ENCODE results near the gene QPCTL.
"Not testable (repeated sequence)": the region's sequence is repeated elsewhere in the genome, so short reads cannot be mapped to it uniquely, and the experiment has no call there.

QPCTL gene

DNA sequence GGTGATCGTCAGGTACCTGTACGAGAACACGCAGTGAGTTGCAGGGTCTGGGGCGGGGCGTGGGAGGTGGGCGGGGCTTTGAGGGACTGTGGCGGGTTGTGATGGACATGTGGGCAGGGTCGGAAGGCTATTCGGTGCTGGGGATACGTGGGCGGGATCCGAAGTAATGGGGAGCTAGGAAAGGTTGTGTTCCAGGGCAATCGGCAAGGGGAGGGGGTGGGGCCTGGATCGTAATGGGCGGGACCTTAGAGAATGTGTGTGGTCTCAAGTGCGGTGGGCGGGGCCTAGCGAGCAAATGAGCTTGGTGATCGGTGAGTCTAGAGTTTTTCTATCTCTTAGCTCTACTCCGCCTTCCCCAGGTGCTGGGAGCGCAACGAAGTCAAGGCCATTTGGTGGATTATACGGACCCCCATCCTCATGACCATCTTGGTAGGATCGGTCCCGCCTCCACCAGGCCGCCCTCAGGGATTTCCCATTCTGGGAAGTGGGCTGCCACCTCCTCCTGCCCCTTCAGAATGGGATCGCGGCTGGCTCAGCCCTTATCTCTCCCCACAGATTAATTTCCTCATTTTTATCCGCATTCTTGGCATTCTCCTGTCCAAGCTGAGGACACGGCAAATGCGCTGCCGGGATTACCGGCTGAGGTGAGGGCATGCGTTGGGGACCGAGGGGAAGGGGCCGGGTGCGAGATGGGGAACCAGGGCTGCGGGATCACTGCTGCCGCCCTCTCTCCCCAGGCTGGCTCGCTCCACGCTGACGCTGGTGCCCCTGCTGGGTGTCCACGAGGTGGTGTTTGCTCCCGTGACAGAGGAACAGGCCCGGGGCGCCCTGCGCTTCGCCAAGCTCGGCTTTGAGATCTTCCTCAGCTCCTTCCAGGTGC is 14.9 kb upstream of the QPCTL start:
- DNase-seq = peak; percentile 69

DNA sequence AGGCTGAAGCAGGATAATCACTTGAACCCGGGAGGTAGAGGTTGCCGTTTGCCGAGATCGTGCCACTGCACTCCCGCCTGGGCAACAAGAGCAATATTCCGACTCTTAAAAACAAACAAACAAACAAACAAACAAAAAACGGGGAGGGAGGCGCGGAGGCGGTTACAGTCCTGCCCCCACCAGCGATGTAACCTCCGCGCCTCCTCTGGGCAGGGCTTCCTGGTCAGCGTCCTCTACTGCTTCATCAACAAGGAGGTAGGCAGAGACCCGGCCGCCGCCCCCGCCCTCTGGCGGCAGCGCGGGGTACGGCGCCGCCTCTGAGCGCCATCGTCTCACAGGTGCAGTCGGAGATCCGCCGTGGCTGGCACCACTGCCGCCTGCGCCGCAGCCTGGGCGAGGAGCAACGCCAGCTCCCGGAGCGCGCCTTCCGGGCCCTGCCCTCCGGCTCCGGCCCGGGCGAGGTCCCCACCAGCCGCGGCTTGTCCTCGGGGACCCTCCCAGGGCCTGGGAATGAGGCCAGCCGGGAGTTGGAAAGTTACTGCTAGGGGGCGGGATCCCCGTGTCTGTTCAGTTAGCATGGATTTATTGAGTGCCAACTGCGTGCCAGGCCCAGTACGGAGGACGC is 11.0 kb upstream of the QPCTL start:
- peak; percentile 65 for DNase-seq

DNA sequence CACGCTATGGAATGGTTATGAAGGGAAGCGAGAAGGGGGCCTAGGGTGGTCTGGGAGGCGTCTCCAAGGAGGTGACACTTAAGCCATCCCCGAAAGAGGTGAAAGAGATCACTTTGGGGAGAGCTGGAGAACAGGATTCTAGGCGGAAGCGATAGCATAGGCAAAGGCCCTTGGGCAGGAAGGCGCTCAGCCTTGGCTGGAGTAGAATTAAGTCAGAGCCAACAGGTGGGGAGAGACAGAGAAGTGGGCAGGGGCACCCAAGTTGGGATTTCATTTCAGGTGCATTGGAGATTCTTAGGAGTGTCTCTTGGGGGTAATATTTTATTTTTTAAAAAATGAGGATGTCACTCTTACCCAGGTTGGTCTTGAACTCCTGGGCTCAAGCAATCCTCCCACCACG is 10.3 kb upstream of the QPCTL start:
- DNase-seq = no peak

DNA sequence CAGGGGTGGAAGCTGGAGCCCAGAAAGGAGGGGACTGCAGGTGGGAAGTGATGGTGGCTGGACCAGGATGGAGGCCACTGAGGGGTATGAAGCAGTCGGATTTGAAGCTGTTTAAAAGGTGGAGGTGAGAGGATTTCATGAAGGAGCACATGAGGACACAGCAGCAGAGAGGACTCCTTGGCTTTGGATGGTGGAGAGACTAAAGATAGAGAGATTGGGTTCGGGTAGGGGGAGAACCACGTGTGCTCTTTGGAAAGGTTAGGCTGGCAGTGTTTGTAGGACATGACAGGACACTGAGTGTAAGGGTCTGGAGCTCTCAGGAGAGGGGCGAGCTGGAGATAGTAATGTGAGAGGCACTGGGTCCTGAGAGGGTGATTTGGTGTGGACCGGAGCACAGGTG is 9.6 kb upstream of the QPCTL start:
- DNase-seq = no peak

DNA sequence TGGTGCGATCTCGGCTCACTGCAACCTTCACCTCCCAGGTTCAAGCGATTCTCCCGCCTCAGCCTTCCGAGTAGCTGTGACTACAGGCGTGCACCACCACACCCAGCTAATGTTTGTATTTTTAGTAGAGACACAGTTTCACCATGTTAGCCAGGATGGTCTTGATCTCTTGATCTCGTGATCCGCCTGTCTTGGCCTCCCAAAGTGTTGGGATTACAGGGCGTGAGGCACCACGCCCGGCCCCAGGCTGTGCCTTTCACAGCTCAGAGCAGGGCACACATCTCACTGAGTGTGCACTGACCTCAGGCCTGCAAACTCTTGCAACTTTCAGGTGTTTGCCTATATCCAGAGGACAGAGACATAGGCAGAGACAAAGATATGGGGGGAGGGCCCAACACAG is 7.4 kb upstream of the QPCTL start:
- DNase-seq = not testable (repeated sequence)

DNA sequence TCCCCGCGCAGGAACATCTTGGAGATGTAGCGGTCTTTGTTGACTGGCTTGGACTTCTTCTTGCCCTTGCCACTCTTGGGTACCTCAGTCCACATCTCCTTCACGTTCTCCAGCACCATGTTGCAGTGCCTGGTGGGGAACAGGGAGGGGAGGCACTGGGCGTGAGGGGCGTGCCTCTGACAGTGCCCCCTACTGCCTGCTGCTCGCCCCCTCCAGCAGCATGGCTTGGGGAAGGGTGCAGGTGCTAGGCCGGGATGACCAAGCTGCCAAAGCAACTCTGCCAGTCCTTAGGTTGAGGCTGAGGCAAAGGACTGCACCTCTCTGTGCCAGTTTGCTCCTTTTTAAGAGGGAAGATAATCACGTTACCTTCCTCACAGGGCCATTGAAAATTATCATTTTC is 4.9 kb upstream of the QPCTL start:
- DNase-seq = no peak

DNA sequence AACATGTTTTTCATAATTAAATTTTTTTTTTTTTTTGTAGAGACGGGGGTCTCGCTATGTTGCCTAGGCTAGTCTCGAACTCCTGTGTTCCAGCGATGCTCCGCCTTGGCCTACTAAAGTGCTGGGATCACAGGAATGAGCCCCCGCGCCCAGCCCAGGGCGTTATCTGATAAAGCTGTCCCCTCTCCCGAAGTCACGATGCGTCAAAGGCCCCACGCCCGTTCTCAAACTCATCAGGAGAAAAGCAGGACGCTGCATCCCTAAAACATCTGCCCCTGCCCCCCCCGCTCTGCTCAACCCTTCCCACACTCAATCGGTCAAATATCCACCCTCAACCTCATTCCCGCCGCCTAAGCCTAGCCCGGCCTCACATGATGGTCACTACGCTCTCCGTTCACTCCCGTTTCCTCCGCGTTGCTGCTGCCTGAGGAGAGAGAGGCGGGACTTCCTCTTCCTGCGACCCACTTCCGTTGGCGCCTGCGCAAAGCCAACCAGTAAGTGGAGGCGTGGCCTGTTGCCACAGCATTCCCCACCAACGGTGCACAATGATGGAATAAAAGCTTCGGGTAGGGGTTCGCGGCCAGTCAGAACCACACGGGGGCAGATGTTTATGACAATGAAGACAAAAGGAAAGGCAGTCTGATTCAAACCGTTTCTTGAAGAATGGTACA is 815 bp upstream of the QPCTL start, which contains the start of gene SNRPD2:
Gene SNRPD2 (minus strand): TSS at position 438 of the 671 bp plus-strand sequence. CDS start 65 bp downstream, at position 373.
- peak; percentile 89 for DNase-seq

DNA sequence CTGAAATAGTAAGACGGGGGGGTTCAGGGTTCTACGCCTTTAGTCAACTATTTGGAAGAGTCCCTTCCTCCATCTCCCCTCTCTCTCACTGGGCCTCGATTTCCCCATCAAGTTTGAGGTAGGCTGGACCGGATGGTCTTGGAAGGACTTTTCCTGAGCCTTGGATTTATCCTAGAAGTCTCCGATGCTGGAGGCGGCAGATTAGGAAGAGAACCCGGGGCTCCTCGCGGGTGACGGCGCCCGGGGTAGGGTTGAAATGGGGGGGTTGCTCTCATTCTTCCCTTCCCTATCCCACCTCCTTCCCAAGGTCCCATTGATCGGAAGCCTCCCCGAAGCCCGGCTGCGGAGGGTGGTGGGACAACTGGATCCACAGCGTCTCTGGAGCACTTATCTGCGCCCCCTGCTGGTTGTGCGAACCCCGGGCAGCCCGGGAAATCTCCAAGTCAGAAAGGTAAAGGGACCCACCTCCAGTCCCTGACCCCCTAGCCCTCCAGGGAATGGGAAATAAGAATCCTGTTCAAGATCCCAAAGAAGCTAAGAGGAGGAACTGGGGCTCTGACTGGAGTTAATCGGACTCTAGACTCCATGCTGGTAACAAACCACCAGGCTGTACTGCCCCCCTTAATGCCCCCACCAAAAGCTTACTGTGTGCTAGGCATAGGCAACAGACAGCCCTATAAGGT is 781 bp downstream of the QPCTL start:
- DNase-seq = peak; percentile 23

DNA sequence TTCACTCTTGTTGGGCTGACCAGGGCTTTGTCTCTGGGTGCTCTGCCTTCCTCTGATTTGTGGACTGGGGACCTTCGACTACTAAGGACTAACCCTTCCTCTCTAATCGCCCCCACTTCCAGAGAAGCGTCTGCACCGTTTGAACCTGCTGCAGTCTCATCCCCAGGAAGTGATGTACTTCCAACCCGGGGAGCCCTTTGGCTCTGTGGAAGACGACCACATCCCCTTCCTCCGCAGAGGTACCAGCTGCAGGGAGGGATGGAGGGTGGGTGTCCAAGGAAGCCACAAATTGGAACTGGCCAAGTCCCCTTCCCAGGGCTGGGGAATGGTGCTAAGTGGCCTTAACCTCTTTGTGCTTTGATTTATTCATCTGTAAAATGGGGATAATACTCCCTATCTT is 9.2 kb downstream of the QPCTL start:
- peak; percentile 0 for DNase-seq

DNA sequence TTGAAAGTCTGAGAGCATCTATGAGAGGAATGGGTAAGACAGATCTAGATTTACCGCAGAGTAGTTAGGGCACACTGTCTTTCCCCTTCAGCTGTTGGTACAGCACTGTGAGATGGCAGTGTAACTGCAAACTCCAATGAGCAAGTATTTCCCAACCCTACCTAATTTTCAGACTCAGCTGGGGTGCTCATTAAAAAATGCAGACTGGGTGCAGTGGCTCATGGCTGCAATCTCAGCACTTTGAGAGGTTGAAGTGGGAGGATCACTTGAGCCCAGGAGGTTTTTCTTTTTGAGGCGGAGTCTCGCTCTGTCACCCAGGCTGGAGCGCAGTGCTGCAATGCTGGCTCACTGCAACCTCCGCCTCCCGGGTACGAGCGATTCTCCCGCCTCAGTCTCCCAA is 12.6 kb downstream of the QPCTL start:
- no peak for DNase-seq

DNA sequence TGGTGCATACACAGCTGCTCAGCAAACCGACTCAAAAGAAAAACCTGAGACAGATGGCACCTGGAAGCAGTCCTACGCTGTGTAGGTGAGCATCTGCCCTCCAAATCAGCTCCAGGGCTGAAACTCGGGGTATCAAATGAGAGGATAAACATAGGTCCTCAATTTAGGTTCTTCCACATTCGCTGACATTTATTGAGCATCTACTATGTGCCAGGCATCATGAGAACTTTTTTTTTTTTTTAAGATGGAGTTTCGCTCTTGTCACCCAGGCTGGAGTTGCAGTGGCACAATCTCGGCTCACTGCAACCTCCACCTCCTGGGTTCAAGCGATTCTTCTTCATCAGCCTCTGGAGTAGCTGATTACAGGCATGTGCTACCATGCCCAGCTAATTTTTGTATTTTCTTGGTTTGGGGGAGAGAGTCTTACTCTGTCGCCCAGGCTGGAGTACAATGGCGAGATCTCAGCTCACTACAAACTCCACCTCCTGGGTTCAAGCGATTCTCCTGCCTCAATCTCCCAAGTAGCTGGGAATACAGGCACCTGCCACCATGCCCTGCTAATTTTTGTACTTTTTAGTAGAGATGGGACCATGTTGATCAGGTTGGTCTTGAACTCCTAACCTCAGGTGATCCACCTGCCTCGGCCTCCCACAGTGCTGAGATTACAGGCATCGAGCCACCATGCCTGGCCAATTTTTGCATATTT is 13.4 kb downstream of the QPCTL start:
- no peak for DNase-seq

DNA sequence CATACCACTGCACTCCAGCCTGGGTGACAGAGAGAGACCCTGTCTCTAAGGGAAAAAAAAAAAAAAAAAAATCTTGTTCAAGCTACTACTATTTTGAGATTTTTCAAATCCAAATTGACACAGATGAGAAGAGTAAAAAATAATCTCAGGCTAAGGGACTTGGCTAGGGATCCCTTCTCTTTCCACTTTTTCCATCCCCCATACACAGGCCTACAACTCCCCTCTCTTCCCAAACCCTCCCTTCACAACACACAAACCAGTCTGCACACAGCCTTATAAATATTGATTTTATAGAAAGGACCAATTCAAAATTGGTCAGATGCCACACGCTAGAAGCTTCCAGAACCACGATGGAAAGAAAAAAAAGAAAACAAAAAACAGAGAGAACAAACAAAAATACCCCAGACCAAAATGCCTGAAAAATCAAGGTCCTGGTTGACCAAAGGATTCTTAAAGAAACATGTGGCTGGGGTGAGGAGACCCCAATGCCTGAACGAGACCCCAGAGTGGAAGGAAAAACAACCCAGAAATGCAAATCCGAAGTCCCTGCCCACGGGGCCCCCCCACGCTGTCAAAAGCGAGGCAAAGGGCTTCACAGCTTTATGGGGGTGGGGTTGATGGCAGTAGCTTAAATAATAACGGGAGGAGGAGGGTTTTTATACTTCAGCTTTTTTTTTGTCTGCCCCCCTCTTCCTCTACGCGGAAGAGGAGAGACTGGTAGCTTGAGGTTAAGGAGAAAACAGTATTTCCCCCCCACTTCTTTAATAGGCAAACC is 18.1 kb downstream of the QPCTL start:
- DNase-seq = no peak

DNA sequence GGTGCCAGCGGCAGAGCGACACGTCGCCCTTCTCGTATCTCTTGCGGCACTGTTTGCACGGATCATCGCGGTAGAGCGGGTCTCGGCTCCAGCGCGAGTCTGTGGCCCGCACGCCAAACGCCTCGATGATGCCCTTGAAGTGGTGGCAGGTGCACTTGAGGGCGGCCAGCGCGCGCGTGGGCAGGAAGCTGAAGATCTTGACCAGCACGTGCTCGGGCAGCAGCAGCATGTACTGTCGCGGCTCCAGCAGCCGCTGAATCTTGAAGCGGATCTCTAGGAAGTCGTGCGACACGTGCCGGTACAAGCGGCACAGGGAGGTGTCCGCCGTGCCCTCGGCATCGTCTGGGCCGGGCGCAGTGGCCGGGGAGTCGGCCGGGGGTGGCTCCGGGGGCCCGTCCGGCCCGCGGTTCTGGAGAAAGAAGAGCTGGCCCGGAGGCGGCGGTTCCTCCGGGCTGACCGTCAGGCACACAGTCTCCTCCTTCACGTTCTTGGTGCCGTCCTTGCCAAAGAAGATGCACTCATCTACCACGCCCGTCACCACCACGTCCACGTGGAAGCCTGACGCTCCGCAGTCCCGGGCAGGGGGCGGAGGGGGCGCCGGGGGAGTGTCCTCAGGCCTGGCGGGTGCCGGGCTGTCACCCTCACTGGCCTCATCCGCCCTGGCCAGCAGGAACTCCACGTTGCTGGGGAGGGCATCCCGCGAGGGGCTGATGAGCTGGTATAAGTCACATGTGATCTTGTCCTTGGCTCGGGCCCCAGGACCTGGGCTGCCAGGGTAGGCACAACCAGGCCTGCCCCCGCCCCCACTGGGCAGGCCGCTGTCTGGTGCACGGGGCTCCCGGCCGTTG is 19.6 kb downstream of the QPCTL start:
- no peak for DNase-seq

DNA sequence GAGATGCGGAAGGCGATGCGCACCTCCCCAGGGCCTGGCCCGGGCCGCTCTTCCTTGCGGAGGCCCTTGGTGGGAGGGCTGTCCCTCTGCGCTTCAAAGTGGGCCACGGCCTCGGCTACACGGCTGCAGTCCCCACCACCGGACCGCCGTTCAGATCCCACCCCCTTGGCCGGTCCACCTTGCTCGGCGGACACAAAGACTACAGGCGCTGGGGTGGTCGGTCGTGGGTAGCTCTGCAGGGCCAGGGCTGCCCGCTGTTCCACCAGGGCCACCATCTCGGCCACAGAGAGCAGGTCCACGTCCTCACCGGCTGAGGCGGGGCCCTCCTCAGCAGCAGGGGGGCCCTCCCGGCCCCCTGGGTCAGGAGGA is 20.2 kb downstream of the QPCTL start:
- DNase-seq = no peak

DNA sequence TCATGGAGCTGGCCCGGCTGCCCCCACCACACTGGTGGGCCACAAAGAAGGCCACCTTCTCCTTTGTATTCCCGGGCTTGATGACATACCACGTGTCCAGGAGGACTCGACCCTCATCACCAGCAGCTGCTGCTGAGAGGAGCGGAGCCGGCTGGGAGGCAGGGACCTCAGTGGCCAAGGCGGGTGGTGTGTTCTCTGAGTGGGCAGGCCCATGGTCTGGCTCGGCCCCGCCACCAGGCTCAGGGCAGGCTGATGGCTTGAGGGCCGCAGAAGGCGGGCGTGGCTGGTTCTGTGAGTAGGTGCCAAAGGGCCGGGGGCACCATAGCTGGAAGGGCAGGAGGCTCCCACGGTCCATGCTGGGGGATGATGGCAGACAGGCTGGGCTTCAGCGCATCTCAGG is 20.7 kb downstream of the QPCTL start:
- no peak for DNase-seq

DNA sequence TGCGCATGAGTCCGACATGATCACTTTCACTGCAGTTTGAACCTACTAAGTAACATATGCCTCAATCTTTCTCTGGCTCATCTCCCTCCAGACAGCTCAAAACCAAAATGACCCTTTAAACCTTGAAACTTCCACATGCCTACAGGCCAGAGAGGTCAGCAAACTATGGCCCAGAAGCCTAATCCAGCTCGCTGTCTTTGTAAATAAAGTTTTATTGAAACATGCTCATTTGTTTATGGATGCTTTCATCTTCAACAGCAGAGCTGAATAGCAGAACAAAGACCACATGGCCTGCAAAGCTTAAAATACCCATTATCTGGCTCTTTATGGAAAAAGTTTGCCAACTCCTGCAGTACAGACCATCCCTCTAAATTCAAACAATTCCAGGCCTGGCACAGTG is 22.7 kb downstream of the QPCTL start:
- no peak for DNase-seq

DNA sequence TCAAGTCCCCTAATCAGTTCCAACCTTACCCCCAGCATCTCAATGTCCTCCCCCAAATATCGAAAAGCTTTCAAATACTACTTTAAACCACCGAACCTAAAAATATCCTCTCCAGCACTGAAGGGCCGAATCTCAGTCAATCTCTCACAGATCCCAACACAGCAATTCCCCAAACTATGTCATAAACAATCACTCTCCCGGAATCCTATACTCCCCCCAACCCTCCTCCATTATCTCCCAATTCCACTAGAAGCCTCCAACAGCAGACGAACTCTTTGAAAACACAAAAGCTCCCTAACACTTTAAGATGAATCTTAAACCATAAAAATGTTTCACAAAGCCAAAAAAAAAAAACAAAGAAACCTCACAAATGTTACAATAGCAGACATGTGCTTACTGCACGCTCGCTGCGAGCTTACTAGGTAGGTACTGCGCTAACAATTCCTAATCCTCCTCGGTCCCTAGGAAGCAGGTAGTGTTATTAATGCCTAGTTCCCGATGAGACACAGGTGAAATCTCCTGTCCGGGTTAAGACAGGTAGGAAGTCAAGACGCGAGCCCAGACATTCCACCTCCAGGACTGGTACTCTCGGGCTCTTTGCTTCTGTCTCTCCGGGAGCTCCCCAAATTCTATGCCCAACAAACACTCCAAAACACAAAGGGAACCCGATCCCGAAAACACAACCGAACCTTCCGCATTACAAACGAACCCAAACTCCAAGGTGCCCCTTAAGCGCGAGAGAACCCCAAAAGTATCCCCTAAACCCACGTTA is 24.1 kb downstream of the QPCTL start:
- no peak for DNase-seq

DNA sequence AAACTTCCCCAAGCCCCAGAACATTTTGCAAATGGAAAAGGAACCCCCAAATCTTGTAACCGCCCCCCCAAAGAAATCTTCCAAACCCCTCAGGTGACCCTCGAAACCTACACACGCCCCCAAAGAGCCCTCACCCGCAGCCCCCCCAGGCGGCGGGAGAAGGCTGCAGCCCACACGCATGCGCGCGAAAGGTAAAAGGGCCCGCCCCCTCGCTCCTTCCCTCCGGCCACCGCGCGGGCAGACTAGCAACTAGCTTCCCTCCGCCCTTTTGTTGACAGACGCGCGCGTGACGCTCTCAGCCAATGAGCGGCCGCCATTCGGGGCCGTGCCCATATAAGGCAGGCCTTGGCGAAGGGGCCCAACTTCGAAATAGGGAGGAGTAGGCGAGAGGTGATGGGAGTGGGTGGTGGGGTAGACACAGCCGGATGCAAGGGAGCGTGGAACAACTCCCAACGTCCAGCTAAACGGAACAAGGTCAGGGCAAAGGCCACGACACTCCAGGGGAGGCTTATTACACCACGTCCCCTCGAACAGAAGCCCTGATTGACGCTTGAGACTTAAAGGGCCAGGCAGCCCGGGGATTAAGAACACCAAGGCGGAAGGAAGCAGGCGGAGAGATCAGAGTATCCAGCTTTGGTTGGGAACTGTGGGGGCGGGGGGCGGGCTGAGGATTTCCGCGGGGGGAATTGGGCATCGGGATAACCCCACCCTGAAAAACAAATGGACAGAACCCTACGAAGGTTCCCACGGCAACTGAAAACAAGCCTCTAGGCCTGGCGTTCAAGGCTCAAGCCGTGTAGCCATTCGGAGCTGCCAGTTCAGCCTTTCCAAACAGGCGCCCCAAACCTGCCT is 24.9 kb downstream of the QPCTL start:
- DNase-seq = peak; percentile 99

All from GDM1 (cell line).